GM12878 (cell line): ENCODE measurements around the gene KCNMB2.

ENCODE experiments used
- ATF3 ChIP-seq: IDR thresholded peaks from 2 replicates; pipeline ENCODE4 v1.6.1; 2011; ENCODE audit warnings: low read depth, mild to moderate bottlenecking, low read length, moderate library complexity, borderline replicate concordance; ENCODE audit errors: extremely low read depth
- BHLHE40 ChIP-seq, 2 experiments: fragments of 450-650 bp in 1 of 2; IDR thresholded peaks; 2 replicates each; pipeline ENCODE4 v1.6.1; 2011 to 2017; ENCODE audit warnings: low read depth in 2 of 2, borderline replicate concordance in 1 of 2, improper control_type of control experiment in 1 of 2, low read length in 1 of 2, mild to moderate bottlenecking in 1 of 2
- CEBPZ ChIP-seq: fragments of 150-350 bp; IDR thresholded peaks from 2 replicates; pipeline ENCODE4 v1.6.1; 2016; ENCODE audit warnings: low read depth, low read length
- CTCF ChIP-seq, 3 experiments: IDR thresholded peaks in 2 of 3; conservative IDR thresholded peaks in 1 of 3; 2 replicates each; pipeline ENCODE4 v1.5.1; 2011; ENCODE audit warnings: low read depth in 3 of 3, low read length in 3 of 3, mild to moderate bottlenecking in 3 of 3, control low read depth in 2 of 3, moderate library complexity in 2 of 3, inconsistent platforms in 1 of 3, mixed read lengths in 1 of 3; ENCODE audit not compliant: control insufficient read depth in 2 of 3, insufficient read depth in 1 of 3; ENCODE audit errors: extremely low read depth in 1 of 3
- EGR1 ChIP-seq, 2 experiments: IDR thresholded peaks; 1 replicate in 1 of 2; 2 replicates in 1 of 2; pipeline ENCODE4 v1.6.1; 2011 to 2012; ENCODE audit warnings: low read depth in 2 of 2, low read length in 2 of 2, borderline replicate concordance in 1 of 2, mild to moderate bottlenecking in 1 of 2, moderate library complexity in 1 of 2
- MLLT1 ChIP-seq: fragments of 450-650 bp; IDR thresholded peaks from 2 replicates; pipeline ENCODE4 v1.6.1; 2016; ENCODE audit warnings: mild to moderate bottlenecking
- NR2F1 ChIP-seq: fragments of 450-650 bp; conservative IDR thresholded peaks from 2 replicates; pipeline ENCODE4 v1.6.1; 2017; ENCODE audit warnings: mild to moderate bottlenecking
- SMC3 ChIP-seq: IDR thresholded peaks from 2 replicates; pipeline ENCODE4 v1.6.1; 2011; ENCODE audit warnings: low read length, improper control_type of control experiment, borderline replicate concordance

- TF ChIP-seq CTCF (IDR thresholded peaks at IDR 0.05 in 2 of 3, conservative IDR thresholded peaks at IDR 0.05 in 1 of 3; ENCODE audit: control insufficient read depth in 2 of 3, extremely low read depth in 1 of 3, insufficient read depth in 1 of 3, low read depth in 3 of 3, low read length in 3 of 3) (no peak), CEBPZ (no peak), MLLT1 (no peak), EGR1 (IDR thresholded peaks at IDR 0.05; ENCODE audit: borderline replicate concordance in 1 of 2, low read depth in 2 of 2, low read length in 2 of 2) (no peak), BHLHE40 (IDR thresholded peaks at IDR 0.05; ENCODE audit: borderline replicate concordance in 1 of 2, low read depth in 2 of 2, low read length in 1 of 2) (no peak), ATF3 (no peak), SMC3 (no peak), NR2F1 (no peak)
Measured at GRCh38 chr3:178773358-178773757, 237.1 kb downstream of the KCNMB2 start.
